ENCODE data around the gene AP3B2.

- TF ChIP-seq CTCF (IDR thresholded peaks at IDR 0.05) (no peak), POLR2A (IDR thresholded peaks at IDR 0.05) (no peak)
Measured at GRCh38 chr15:82653483-82654168, 56.0 kb downstream of the AP3B2 start.
